ENCODE results near the gene ZNF580. TPM values are rescaled to one million over a fixed set of nuclear protein-coding genes. Genes with fewer than 3 reads are reported as not detected.

ZNF580 gene
- total and polyA plus RNA-seq, 2 of the 8 experiments (the other 6 are each of a cell fraction or from before 2014, with no cell fraction given) = 12.0 to 24.6 TPM

GRCh38 chr19:55647732-55648584 is 7.2 kb downstream of the ZNF580 start, which contains the start of gene CCDC106 (continued):
- TF ChIP-seq CHD7 (IDR thresholded peaks at IDR 0.05; ENCODE audit: insufficient replicate concordance, low read length) (no peak), MAX (IDR thresholded peaks at IDR 0.05) (no peak), RNF2 (IDR thresholded peaks at IDR 0.05; ENCODE audit: borderline replicate concordance, low read depth, low read length, missing control alignments, poor library complexity, severe bottlenecking) (no peak), ZNF274 (IDR thresholded peaks at IDR 0.05; ENCODE audit: borderline replicate concordance, extremely low read depth, low read length) (no peak), TAF1 (IDR thresholded peaks at IDR 0.05; ENCODE audit: low read depth, low read length) (no peak), E2F6 (IDR thresholded peaks at IDR 0.05) (no peak), USF2 (IDR thresholded peaks at IDR 0.05; ENCODE audit: low read length) (no peak)

Measured in H1 (cell line).